IMR-90 (cell line): Measurements from ENCODE around the gene ATOSA. TPM values are rescaled to one million over a fixed set of nuclear protein-coding genes. Genes with fewer than 3 reads are reported as not detected.

Source experiments
- ATAC-seq: fragments of 200-7000 bp; cut with Tn5 transposase; 2 replicates; pipeline ENCODE4 v1.9.1; 2020; ENCODE audit warnings: low read depth, mild to moderate bottlenecking, moderate library complexity
- BruUV-seq: library from RNA; stranded (reverse); fragments of 400-500 nt; replicated peaks from 2 replicates; lab custom pipeline; 2021; lab: Mats Ljungman, UMichigan
- CTCF ChIA-PET: fragments of 300-600 bp; formaldehyde crosslinking; extraction: SDS; loops from one replicate; lab custom pipeline; 2021; ENCODE audit warnings: antibody characterized with exemption; lab: Yijun Ruan, JAX
- POLR2A ChIA-PET: fragments of 300-600 bp; sonication (Branson Sonifier 250); formaldehyde crosslinking; loops from one replicate; lab custom pipeline; 2022; ENCODE audit warnings: antibody characterized with exemption; ENCODE audit not compliant: unreplicated experiment; lab: Charles Lee
- DNase-seq: peaks from one replicate; pipeline ENCODE4 v3.0.0; 2013
- H2AFZ ChIP-seq: replicated peaks from 2 replicates; pipeline ENCODE3; 2013; ENCODE audit warnings: low read length, mild to moderate bottlenecking; ENCODE audit not compliant: poor library complexity
- H2AK5ac ChIP-seq: 2 replicates; pipeline ENCODE4 v1.6.1; 2013; ENCODE audit warnings: low read depth, low read length, inconsistent platforms
- H2AK9ac ChIP-seq: replicated peaks from 2 replicates; pipeline ENCODE3; 2013; ENCODE audit warnings: mild to moderate bottlenecking, low read depth, low read length, moderate library complexity; ENCODE audit not compliant: poor library complexity
- H2BK120ac ChIP-seq: 2 replicates; pipeline ENCODE4 v1.6.1; 2013; ENCODE audit warnings: low read depth, low read length, inconsistent platforms
- H2BK15ac ChIP-seq: 3 replicates; pipeline ENCODE4 v1.6.1; 2013; ENCODE audit warnings: low read depth, low read length, inconsistent platforms
- H2BK20ac ChIP-seq: 2 replicates; pipeline ENCODE4 v1.6.1; 2013; ENCODE audit warnings: low read depth, mild to moderate bottlenecking, inconsistent platforms, low read length, moderate library complexity
- H2BK5ac ChIP-seq: 2 replicates; pipeline ENCODE4 v1.6.1; 2013; ENCODE audit warnings: mild to moderate bottlenecking, low read depth, low read length, inconsistent platforms; ENCODE audit not compliant: poor library complexity, severe bottlenecking
- H3K14ac ChIP-seq: replicated peaks from 2 replicates; pipeline ENCODE4 v1.6.1; 2013; ENCODE audit warnings: low read depth, low read length, inconsistent platforms
- H3K18ac ChIP-seq: 2 replicates; pipeline ENCODE4 v1.6.1; 2013; ENCODE audit warnings: low read depth, low read length, control low read depth
- H3K23ac ChIP-seq: 2 replicates; pipeline ENCODE4 v1.6.1; 2013; ENCODE audit warnings: low read depth, low read length, inconsistent platforms
- H3K27ac ChIP-seq: 2 replicates; pipeline ENCODE4 v1.5.1; 2013; ENCODE audit warnings: mild to moderate bottlenecking, control low read depth, low read length; ENCODE audit not compliant: insufficient read depth
- H3K27me3 ChIP-seq: 2 replicates; pipeline ENCODE4 v1.6.1; 2013; ENCODE audit warnings: low read length; ENCODE audit not compliant: control insufficient read depth, insufficient read depth
- H3K36me3 ChIP-seq: 2 replicates; pipeline ENCODE4 v1.6.1; 2013; ENCODE audit warnings: low read length, mixed read lengths; ENCODE audit not compliant: control insufficient read depth, insufficient read depth
- H3K4ac ChIP-seq: 2 replicates; pipeline ENCODE4 v1.6.1; 2013; ENCODE audit warnings: low read depth, low read length, inconsistent platforms
- H3K4me1 ChIP-seq: 2 replicates; pipeline ENCODE4 v1.6.1; 2013; ENCODE audit warnings: low read length, mixed read lengths; ENCODE audit not compliant: control insufficient read depth, insufficient read depth
- H3K4me2 ChIP-seq: 2 replicates; pipeline ENCODE4 v1.6.1; 2013; ENCODE audit warnings: low read depth, mild to moderate bottlenecking, control low read depth, low read length, moderate library complexity
- H3K4me3 ChIP-seq: 2 replicates; pipeline ENCODE4 v1.5.1; 2013; ENCODE audit warnings: low read depth, mild to moderate bottlenecking, control low read depth, low read length, moderate library complexity; ENCODE audit not compliant: insufficient read depth
- H3K56ac ChIP-seq: 2 replicates; pipeline ENCODE4 v1.6.1; 2013; ENCODE audit warnings: low read length, inconsistent platforms; ENCODE audit not compliant: insufficient read depth; ENCODE audit errors: extremely low read depth
- H3K79me1 ChIP-seq, 2 experiments: 2 replicates each; pipeline ENCODE4 v1.6.1; 2013; ENCODE audit warnings: low read length in 2 of 2, inconsistent platforms in 1 of 2, low read depth in 1 of 2
- H3K9ac ChIP-seq: 2 replicates; pipeline ENCODE4 v1.6.1; 2013; ENCODE audit warnings: low read depth, low read length, control low read depth
- H3K9me1 ChIP-seq: 2 replicates; pipeline ENCODE4 v1.6.1; 2013; ENCODE audit warnings: low read length, inconsistent platforms; ENCODE audit not compliant: insufficient read depth
- H3K9me3 ChIP-seq: 2 replicates; pipeline ENCODE4 v1.6.1; 2013; ENCODE audit warnings: low read length; ENCODE audit not compliant: control insufficient read depth, insufficient read depth
- H4K20me1 ChIP-seq: 2 replicates; pipeline ENCODE4 v1.6.1; 2013; ENCODE audit warnings: low read length, inconsistent platforms; ENCODE audit not compliant: insufficient read depth
- H4K5ac ChIP-seq: 2 replicates; pipeline ENCODE4 v1.6.1; 2013; ENCODE audit warnings: mild to moderate bottlenecking, low read depth, low read length, control low read depth
- H4K8ac ChIP-seq, 2 experiments: 2 replicates each; pipeline ENCODE4 v1.6.1; 2013; ENCODE audit warnings: low read depth in 2 of 2, low read length in 2 of 2, control low read depth in 1 of 2, inconsistent platforms in 1 of 2
- H4K91ac ChIP-seq: 2 replicates; pipeline ENCODE4 v1.6.1; 2013; ENCODE audit warnings: low read depth, low read length, inconsistent platforms; ENCODE audit not compliant: insufficient read depth
- CTCF ChIP-seq: conservative IDR thresholded peaks from 2 replicates; pipeline ENCODE4 v1.5.1; 2012; ENCODE audit warnings: mild to moderate bottlenecking, low read depth, low read length, improper control_type of control experiment
- MXI1 ChIP-seq: IDR thresholded peaks from 2 replicates; pipeline ENCODE4 v1.6.1; 2012; ENCODE audit warnings: low read depth, mild to moderate bottlenecking, low read length, moderate library complexity, borderline replicate concordance
- NFE2L2 ChIP-seq: fragments of 150-350 bp; IDR thresholded peaks from 2 replicates; pipeline ENCODE4 v1.6.1; 2016; ENCODE audit warnings: low read depth, mild to moderate bottlenecking, low read length
- RAD21 ChIP-seq: IDR thresholded peaks from 2 replicates; pipeline ENCODE4 v1.6.1; 2012; ENCODE audit warnings: low read length, improper control_type of control experiment
- RCOR1 ChIP-seq: IDR thresholded peaks from 2 replicates; pipeline ENCODE4 v1.6.1; 2012; ENCODE audit warnings: mild to moderate bottlenecking, low read length, improper control_type of control experiment; ENCODE audit not compliant: insufficient replicate concordance
- RFX5 ChIP-seq: IDR thresholded peaks from 2 replicates; pipeline ENCODE4 v1.8.0; 2012; ENCODE audit warnings: low read depth, mild to moderate bottlenecking, low read length, moderate library complexity
- USF2 ChIP-seq: fragments of 150-350 bp; IDR thresholded peaks from 2 replicates; pipeline ENCODE4 v1.6.1; 2017; ENCODE audit warnings: mild to moderate bottlenecking, antibody characterized with exemption, low read length, low read depth
- WGBS, 2 experiments: methylation state at CpG; one replicate each; pipeline versions ENCODE4 v1.1.5 to v1.1.7; 2013; ENCODE audit warnings: missing lambda C conversion rate in 2 of 2; ENCODE audit not compliant: insufficient read length in 1 of 2; ENCODE audit errors: extremely low coverage in 2 of 2; 5-methylcytosine and 5-hydroxymethylcytosine counted together
- dilution Hi-C: fragments of 300-500 bp; cut with HindIII; formaldehyde crosslinking; loops from one replicate; pipeline ENCODE4 v1.14.3; 2018; ENCODE audit warnings: low sequenced_read_pairs; ENCODE audit not compliant: unreplicated experiment
- in situ Hi-C: fragments of 300-500 bp; cut with MboI; formaldehyde crosslinking; loops from 3 replicates; pipeline ENCODE4 v1.14.3; 2019; ENCODE audit warnings: low sequenced_read_pairs, inconsistent platforms, mixed read lengths
- intact Hi-C: fragments of 100-400 bp; cut with micrococcal nuclease; formaldehyde crosslinking; loops from 2 replicates; pipeline ENCODE4 v1.10.0; 2022
- polyA plus RNA-seq, 3 experiments: library from polyadenylated mRNA; depleted of rRNA; stranded (reverse); fragments of >200 nt; gene quantifications; 2 replicates each; pipeline ENCODE4 v1.2.3, GENCODE V29; 2012; ENCODE audit warnings: low replicate concordance in 1 of 3
- total RNA-seq: library from RNA; depleted of rRNA; stranded (reverse); fragments of >200 nt; gene quantifications from 2 replicates; pipeline ENCODE4 v1.2.3, GENCODE V29; 2012

ATOSA gene
- total and polyA plus RNA-seq, 2 of the 4 experiments (the other 2 are of a cell fraction) = 13.2 to 17.2 TPM

- Histone ChIP-seq H3K79me1 (no peaks in the 10 kb centered on the region), H4K8ac (no peak overlapping the region), H3K4me2 (no peak overlapping the region), H3K4ac (no peak overlapping the region), H3K9me1 (no peaks in the 10 kb centered on the region), H2BK5ac (no peak overlapping the region), H4K20me1 (no peaks in the 10 kb centered on the region), H2AK5ac (no peak overlapping the region), H3K56ac (no peak overlapping the region), H3K14ac (no peak overlapping the region), H3K4me1 (peaks cover 4% of the 10 kb centered on the region; the same call in 1 of the 2 replicates), H4K91ac (no peak overlapping the region), H2BK120ac (no peak overlapping the region), H3K9ac (no peak overlapping the region), H2BK15ac (no peak overlapping the region), H2AFZ (no peak overlapping the region), H4K5ac (no peak overlapping the region), H3K36me3 (no peaks in the 10 kb centered on the region), H3K27me3 (peaks cover 20% of the 10 kb centered on the region), H3K27ac (no peak overlapping the region), H3K18ac (no peak overlapping the region), H3K9me3 (no peaks in the 10 kb centered on the region), H3K4me3 (no peak overlapping the region), H3K23ac (no peak overlapping the region), H2AK9ac (no peak overlapping the region), H2BK20ac (no peak overlapping the region)
- POLR2A ChIA-PET = no interaction called here
- dilution Hi-C loops = no loop called here
- 71% methylated on average over 1 of the region's 1 CpG; no CpG with 5 or more reads in 1 of the 2 experiments for WGBS, 2 experiments
- intact Hi-C loops = no loop called here
- in situ Hi-C loops = no loop called here
- ATAC-seq (no peak), DNase-seq (no peak)
- no peak for TF ChIP-seq NFE2L2
- no peak for TF ChIP-seq USF2
- no peak for TF ChIP-seq RCOR1
- no peak for TF ChIP-seq MXI1
- TF ChIP-seq RFX5 = no peak
- TF ChIP-seq RAD21 = no peak
- no peak for TF ChIP-seq CTCF
- CTCF ChIA-PET = no interaction called here
- no TSS peak for BruUV-seq
Observed at GRCh38 chr15:52710050-52710707, 31.0 kb upstream of the ATOSA start.
